ENCODE results near the gene AKAP13. TPM values are rescaled to one million over a fixed set of nuclear protein-coding genes. Genes with fewer than 3 reads are reported as not detected.
"Not testable (repeated sequence)": the region's sequence is repeated elsewhere in the genome, so short reads cannot be mapped to it uniquely, and the experiment has no call there.

Gene AKAP13
- total RNA-seq, 1 donor from 2014 or later = 41.1 TPM

- not testable (repeated sequence) for H3K27me3 ChIP-seq (ENCODE audit: control insufficient read depth, insufficient read depth, low read length); H3K4me3 ChIP-seq (ENCODE audit: low read depth, low read length); H3K36me3 ChIP-seq (ENCODE audit: control insufficient read depth, insufficient read depth, low read length); FAIRE-seq
- DNase-seq (ENCODE audit: low read depth) = peak; percentile 75
These were observed 35.0 kb upstream of the AKAP13 start for GRCh38 chr15:85345196-85345918.

DNA sequence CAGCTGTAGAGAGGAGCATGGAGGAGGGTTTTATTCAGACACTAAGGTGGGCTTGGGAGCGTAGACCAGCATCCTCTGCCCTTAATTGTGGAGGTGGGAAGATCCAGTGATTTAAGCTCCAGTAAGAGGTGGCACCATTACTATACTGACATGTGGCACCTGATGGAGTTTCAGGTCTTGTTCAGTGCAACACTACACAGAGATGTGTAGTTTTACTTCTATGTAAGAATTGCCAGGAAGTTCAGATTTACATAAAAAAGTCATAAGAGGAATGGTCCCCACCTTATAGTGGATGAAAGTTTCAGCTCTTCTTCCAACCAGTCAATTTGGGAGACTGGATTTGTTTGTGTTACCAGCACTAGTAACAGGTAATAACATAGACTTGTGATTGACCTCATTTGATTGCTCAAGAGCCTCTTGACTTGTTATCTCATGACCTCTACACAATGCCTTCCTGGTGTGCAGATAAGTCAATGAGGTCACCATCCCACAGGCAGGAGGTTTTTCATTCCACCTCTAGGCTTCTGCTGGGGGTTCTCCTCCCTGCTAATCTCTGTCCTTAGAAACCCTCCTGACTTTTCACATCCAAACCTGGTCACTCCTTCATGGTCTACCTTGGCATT, 33.8 kb upstream of the AKAP13 start:
- not testable (repeated sequence) for H3K36me3 ChIP-seq (ENCODE audit: control insufficient read depth, insufficient read depth, low read length); H3K27me3 ChIP-seq (ENCODE audit: control insufficient read depth, insufficient read depth, low read length); H3K4me3 ChIP-seq (ENCODE audit: low read depth, low read length)
- FAIRE-seq (peak; percentile 84), DNase-seq (ENCODE audit: low read depth) (peak; percentile 63)

- H3K4me3 ChIP-seq (ENCODE audit: low read depth, low read length); H3K27me3 ChIP-seq (ENCODE audit: control insufficient read depth, insufficient read depth, low read length); DNase-seq (ENCODE audit: low read depth); H3K36me3 ChIP-seq (ENCODE audit: control insufficient read depth, insufficient read depth, low read length); FAIRE-seq: not testable (repeated sequence)
These were observed 32.9 kb upstream of the AKAP13 start for GRCh38 chr15:85347264-85348047.

DNA sequence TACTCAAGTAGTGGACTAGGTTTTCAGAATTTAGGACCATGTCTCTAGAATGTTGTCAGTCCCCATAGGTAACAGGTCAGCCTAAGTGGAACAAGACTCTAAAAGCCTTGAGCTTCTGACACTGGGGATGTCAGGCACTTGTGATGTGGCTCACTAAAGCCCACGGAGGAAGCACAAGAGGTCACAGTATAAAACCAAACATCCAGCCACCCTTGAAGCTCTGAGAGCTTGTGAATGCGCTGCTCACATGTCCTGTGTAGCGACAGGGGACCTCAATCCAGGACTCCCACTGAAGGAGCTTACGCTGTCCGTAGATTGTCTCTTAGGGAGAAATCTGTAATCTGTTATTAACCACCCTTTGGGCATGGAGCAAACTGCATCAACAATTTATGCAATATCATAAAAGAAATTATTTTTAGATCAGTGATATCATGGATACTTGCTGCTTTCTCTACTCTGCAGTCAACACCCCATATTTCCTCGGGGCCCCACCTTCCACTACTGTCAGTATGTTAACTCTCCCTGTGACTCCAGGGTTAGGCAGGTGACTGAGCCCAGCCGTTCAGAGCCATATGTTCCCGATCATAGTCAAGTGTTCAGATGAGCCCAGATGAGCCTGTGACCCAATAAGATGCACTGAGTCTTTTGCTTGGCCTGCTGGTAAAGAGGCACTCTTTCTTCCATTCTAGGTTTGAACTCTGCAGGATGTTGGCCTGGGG, 32.2 kb upstream of the AKAP13 start:
- H3K36me3 ChIP-seq (ENCODE audit: control insufficient read depth, insufficient read depth, low read length); FAIRE-seq; DNase-seq (ENCODE audit: low read depth); H3K27me3 ChIP-seq (ENCODE audit: control insufficient read depth, insufficient read depth, low read length); H3K4me3 ChIP-seq (ENCODE audit: low read depth, low read length): not testable (repeated sequence)

DNA sequence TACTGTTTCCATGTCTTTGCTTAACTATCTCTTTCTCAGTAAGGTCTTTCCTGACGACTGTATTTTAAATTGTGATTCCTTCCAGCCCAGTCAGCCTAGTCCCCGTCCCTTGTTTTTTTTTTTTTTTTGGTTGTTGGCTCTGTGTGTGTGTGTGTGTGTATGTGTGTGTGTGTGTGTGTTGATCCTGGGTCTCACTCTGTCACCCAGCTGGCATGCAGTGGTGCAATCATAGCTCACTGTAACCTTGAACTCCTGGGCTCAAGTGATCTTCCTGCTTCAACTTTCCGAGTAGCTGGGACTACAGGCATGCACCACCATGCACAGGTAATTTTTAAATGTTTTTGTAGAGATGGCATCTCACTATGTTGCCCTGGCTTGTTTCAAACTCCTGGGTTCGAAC, 31.3 kb upstream of the AKAP13 start:
- DNase-seq (ENCODE audit: low read depth); FAIRE-seq; H3K27me3 ChIP-seq (ENCODE audit: control insufficient read depth, insufficient read depth, low read length); H3K4me3 ChIP-seq (ENCODE audit: low read depth, low read length); H3K36me3 ChIP-seq (ENCODE audit: control insufficient read depth, insufficient read depth, low read length): not testable (repeated sequence)

GRCh38 chr15:85350395-85350794, 30.0 kb upstream of the AKAP13 start:
- no peak overlapping the region for H3K4me3 ChIP-seq (ENCODE audit: low read depth, low read length)
- DNase-seq (ENCODE audit: low read depth) = no peak
- FAIRE-seq = no peak
- TF ChIP-seq CTCF (IDR thresholded peaks at IDR 0.05; ENCODE audit: insufficient read depth, low read length, severe bottlenecking) = no peak
- no peaks in the 10 kb centered on the region for H3K36me3 ChIP-seq (ENCODE audit: control insufficient read depth, insufficient read depth, low read length)
- no peaks in the 10 kb centered on the region for H3K27me3 ChIP-seq (ENCODE audit: control insufficient read depth, insufficient read depth, low read length)

DNA sequence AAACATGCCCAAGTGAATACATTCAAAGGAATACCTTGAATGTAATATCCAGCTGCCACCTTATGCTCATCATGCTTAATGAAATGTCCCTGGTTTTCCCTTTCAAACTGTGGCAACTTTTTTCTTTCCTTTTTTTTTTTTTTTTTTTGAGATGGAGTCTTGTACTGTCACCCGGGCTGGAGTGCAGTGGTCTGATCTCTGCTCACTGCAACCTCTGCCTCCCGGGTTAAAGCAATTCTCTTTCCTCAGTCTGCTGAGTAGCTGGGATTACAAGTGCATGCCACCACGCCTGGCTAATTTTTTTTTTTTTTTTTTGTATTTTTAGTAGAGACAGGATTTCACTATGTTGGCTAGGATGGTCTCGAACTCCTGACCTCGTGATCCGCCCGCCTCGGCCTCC, 28.9 kb upstream of the AKAP13 start:
- DNase-seq (ENCODE audit: low read depth); H3K4me3 ChIP-seq (ENCODE audit: low read depth, low read length); H3K27me3 ChIP-seq (ENCODE audit: control insufficient read depth, insufficient read depth, low read length); H3K36me3 ChIP-seq (ENCODE audit: control insufficient read depth, insufficient read depth, low read length); FAIRE-seq: not testable (repeated sequence)

- Histone ChIP-seq H3K36me3 (ENCODE audit: control insufficient read depth, insufficient read depth, low read length) (no peaks in the 10 kb centered on the region), H3K27me3 (ENCODE audit: control insufficient read depth, insufficient read depth, low read length) (no peaks in the 10 kb centered on the region), H3K4me3 (ENCODE audit: low read depth, low read length) (no peak overlapping the region)
- FAIRE-seq (no peak), DNase-seq (ENCODE audit: low read depth) (peak; percentile 54)
- TF ChIP-seq CTCF (IDR thresholded peaks at IDR 0.05; ENCODE audit: insufficient read depth, low read length, severe bottlenecking) = no peak
These were observed 28.4 kb upstream of the AKAP13 start for GRCh38 chr15:85351965-85352364.
